ENCODE measurements around the gene CYP26A1. TPM values are rescaled to one million over a fixed set of nuclear protein-coding genes. Genes with fewer than 3 reads are reported as not detected.

CYP26A1 gene, protein sequence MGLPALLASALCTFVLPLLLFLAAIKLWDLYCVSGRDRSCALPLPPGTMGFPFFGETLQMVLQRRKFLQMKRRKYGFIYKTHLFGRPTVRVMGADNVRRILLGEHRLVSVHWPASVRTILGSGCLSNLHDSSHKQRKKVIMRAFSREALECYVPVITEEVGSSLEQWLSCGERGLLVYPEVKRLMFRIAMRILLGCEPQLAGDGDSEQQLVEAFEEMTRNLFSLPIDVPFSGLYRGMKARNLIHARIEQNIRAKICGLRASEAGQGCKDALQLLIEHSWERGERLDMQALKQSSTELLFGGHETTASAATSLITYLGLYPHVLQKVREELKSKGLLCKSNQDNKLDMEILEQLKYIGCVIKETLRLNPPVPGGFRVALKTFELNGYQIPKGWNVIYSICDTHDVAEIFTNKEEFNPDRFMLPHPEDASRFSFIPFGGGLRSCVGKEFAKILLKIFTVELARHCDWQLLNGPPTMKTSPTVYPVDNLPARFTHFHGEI
- total RNA-seq, result 1 to 10 TPM in 1 of 4 donors, not detected in 3; 1.7 TPM

GRCh38 chr10:93073539-93074146 lies at the start of gene CYP26A1:
Gene CYP26A1 (plus strand): TSS chr10:93073893. CDS start chr10:93073935, 42 bp downstream.
- DNase-seq (ENCODE audit: low spot score) (no peak), ATAC-seq (ENCODE audit: low FRiP score) (no peak)
- TF ChIP-seq CTCF (IDR thresholded peaks at IDR 0.05), result no peak

GRCh38 chr10:93026072-93026471 lies 47.6 kb upstream of the CYP26A1 start:
- no peak for ATAC-seq (ENCODE audit: low FRiP score)
- no peak for DNase-seq (ENCODE audit: low spot score)
- TF ChIP-seq CTCF (IDR thresholded peaks at IDR 0.05), result no peak

DNA sequence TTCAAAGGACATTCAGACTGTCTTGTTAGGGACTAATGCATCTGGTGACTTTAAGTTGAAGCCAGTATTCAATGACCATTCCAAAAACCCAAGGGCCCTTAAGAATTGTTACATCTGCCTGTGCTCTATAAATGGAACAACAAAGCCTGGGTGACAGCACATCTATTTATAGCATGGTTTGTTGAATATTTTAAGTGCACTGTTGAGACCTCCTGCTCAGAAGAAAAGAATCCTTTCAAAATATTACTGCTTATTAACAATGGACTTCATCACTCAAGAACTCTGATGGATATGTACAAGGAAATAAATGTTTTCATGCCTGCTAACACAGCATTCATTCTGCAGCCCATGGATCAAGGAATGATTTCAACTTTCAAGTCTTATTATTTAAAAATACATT lies 46.2 kb upstream of the CYP26A1 start:
- no peak for TF ChIP-seq CTCF (IDR thresholded peaks at IDR 0.05)
- ATAC-seq (ENCODE audit: low FRiP score), result no peak

DNA sequence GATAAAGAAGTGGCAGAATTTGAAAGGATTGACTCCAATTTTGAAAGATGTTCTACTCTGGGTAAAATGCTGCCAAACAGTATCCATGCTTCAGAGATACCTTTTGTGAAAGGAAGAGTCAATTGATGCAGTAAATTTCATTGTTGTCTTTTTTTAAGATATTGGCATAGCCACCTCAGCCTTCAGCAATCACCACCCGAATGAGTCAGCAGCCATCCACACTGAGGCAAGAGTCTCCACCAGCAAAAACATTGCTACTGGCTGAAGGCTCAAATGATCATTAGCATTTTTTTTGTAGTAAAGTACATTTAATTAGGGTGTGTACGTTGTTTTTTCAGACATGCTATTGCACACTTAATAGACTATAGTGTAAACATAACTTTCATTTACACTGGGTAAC lies 44.8 kb upstream of the CYP26A1 start:
- DNase-seq (ENCODE audit: low spot score), result no peak
- TF ChIP-seq CTCF (IDR thresholded peaks at IDR 0.05), result no peak
- ATAC-seq (ENCODE audit: low FRiP score), result no peak

More for the DNA sequence above, 46.2 kb upstream of the CYP26A1 start:
- no peak for DNase-seq (ENCODE audit: low spot score)

- no peak for DNase-seq (ENCODE audit: low spot score)
- ATAC-seq (ENCODE audit: low FRiP score), result peak; percentile 82
- no peak for TF ChIP-seq CTCF (IDR thresholded peaks at IDR 0.05)
These were observed 43.3 kb upstream of the CYP26A1 start for GRCh38 chr10:93030409-93030808.

GRCh38 chr10:93032105-93032808 lies 41.4 kb upstream of the CYP26A1 start:
- ATAC-seq (ENCODE audit: low FRiP score) (no peak), DNase-seq (ENCODE audit: low spot score) (no peak)
- TF ChIP-seq CTCF (IDR thresholded peaks at IDR 0.05), result no peak

Data from omental fat pad (tissue), 4 donors.